Caco-2 (cell line): Measurements from ENCODE around the gene DLG1. TPM values are rescaled to one million over a fixed set of nuclear protein-coding genes. Genes with fewer than 3 reads are reported as not detected.

Source experiments
- BruUV-seq: library from RNA; stranded (reverse); fragments of 400-500 nt; replicated peaks from 2 replicates; lab custom pipeline; 2021; lab: Mats Ljungman, UMichigan
- CTCF ChIA-PET: fragments of 300-600 bp; sonication (Branson Sonifier 250); formaldehyde crosslinking; loops from one replicate; lab custom pipeline; 2022; ENCODE audit warnings: antibody characterized with exemption; lab: Charles Lee
- POLR2A ChIA-PET: fragments of 300-600 bp; sonication (Branson Sonifier 250); formaldehyde crosslinking; loops from one replicate; lab custom pipeline; 2022; ENCODE audit warnings: antibody characterized with exemption; lab: Charles Lee
- DNase-seq, 2 experiments: peaks; one replicate each; pipeline versions ENCODE4 v3.0.0 to v3.0.0-alpha.2; 2020 to 2022
- H3K27me3 ChIP-seq: replicated peaks from 2 replicates; pipeline ENCODE4 v1.6.0; 2011; ENCODE audit warnings: low read length; ENCODE audit not compliant: control insufficient read depth, insufficient read depth
- H3K36me3 ChIP-seq: 2 replicates; pipeline ENCODE4 v1.5.1; 2011; ENCODE audit warnings: low read length; ENCODE audit not compliant: control insufficient read depth, insufficient read depth
- H3K4me1 ChIP-seq: fragments of 250-450 bp; sonication (Bioruptor Pico); 2 replicates; pipeline ENCODE4 v1.5.1; 2020; ENCODE audit warnings: mild to moderate bottlenecking
- H3K4me3 ChIP-seq: 2 replicates; pipeline ENCODE4 v1.5.1; 2011; ENCODE audit warnings: low read depth, mild to moderate bottlenecking, control low read depth, low read length
- H3K9me3 ChIP-seq: fragments of 250-450 bp; sonication (Bioruptor Pico); 2 replicates; pipeline ENCODE4 v1.5.1; 2020; ENCODE audit warnings: mild to moderate bottlenecking, moderate library complexity
- H3K27ac Mint-ChIP-seq: one replicate; pipeline ENCODE4 v1.8.0; 2022; ENCODE audit warnings: mixed read lengths; ENCODE audit not compliant: unreplicated experiment
- H3K27me3 Mint-ChIP-seq: one replicate; pipeline ENCODE4 v1.8.0; 2022; ENCODE audit warnings: mixed read lengths; ENCODE audit not compliant: insufficient read depth, unreplicated experiment
- H3K36me3 Mint-ChIP-seq: one replicate; pipeline ENCODE4 v1.8.0; 2022; ENCODE audit warnings: mild to moderate bottlenecking, mixed read lengths; ENCODE audit not compliant: insufficient read depth, unreplicated experiment
- H3K4me1 Mint-ChIP-seq: one replicate; pipeline ENCODE4 v1.8.0; 2022; ENCODE audit warnings: low read depth, mixed read lengths; ENCODE audit not compliant: unreplicated experiment
- H3K4me3 Mint-ChIP-seq: one replicate; pipeline ENCODE4 v1.8.0; 2022; ENCODE audit warnings: mild to moderate bottlenecking, moderate library complexity, mixed read lengths; ENCODE audit not compliant: unreplicated experiment
- H3K9me3 Mint-ChIP-seq: one replicate; pipeline ENCODE4 v1.8.0; 2022; ENCODE audit warnings: mixed read lengths; ENCODE audit not compliant: unreplicated experiment
- intact Hi-C: fragments of 100-400 bp; cut with micrococcal nuclease; formaldehyde crosslinking; loops from one replicate; pipeline ENCODE4 v1.10.0; 2022; ENCODE audit not compliant: unreplicated experiment
- total RNA-seq: library from RNA; stranded (reverse); gene quantifications from 2 replicates; pipeline ENCODE4 v1.2.3, GENCODE V29; 2022
- TF ChIP-seq, protein P1 (sequence below), 2 experiments: fragments of 200-600 bp in 1 of 2; IDR thresholded peaks; 1 replicate in 1 of 2; 2 replicates in 1 of 2; pipeline versions ENCODE4 v1.5.1 to v1.8.0; 2011 to 2022; ENCODE audit warnings: antibody characterized with exemption in 1 of 2, control low read depth in 1 of 2, inconsistent platforms in 1 of 2, low read depth in 1 of 2, low read length in 1 of 2, mild to moderate bottlenecking in 1 of 2, moderate library complexity in 1 of 2; ENCODE audit not compliant: insufficient read depth in 1 of 2, severe bottlenecking in 1 of 2, unreplicated experiment in 1 of 2

DLG1 gene
- total RNA-seq, 1 experiment from 2014 or later = 167 TPM

DNA sequence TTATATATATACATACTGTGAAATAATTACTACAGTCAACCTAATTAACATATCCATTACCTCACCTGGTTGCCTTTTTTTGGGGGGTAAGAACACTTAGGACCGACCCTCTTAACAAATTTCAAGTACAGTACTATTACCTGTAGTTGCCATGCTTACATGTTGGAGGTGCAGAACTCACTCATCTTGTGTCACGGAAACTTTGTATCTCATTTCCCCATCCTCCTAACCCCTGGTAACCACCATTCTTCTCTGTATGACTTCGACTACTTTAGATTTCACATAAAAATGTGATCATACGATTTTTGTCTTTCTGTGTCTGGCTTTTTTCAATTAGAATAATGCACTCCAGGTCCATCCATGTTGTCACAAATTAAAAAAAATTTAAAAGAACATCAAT, 213.3 kb downstream of the DLG1 start:
- H3K9me3 ChIP-seq = no peaks in the 10 kb centered on the region
- no peaks in the 10 kb centered on the region for H3K27me3 ChIP-seq
- ChIA-PET CTCF (no interaction called here), POLR2A (no interaction called here)
- H3K4me1 Mint-ChIP-seq = no peaks in the 10 kb centered on the region
- TF ChIP-seq, protein P1, sequence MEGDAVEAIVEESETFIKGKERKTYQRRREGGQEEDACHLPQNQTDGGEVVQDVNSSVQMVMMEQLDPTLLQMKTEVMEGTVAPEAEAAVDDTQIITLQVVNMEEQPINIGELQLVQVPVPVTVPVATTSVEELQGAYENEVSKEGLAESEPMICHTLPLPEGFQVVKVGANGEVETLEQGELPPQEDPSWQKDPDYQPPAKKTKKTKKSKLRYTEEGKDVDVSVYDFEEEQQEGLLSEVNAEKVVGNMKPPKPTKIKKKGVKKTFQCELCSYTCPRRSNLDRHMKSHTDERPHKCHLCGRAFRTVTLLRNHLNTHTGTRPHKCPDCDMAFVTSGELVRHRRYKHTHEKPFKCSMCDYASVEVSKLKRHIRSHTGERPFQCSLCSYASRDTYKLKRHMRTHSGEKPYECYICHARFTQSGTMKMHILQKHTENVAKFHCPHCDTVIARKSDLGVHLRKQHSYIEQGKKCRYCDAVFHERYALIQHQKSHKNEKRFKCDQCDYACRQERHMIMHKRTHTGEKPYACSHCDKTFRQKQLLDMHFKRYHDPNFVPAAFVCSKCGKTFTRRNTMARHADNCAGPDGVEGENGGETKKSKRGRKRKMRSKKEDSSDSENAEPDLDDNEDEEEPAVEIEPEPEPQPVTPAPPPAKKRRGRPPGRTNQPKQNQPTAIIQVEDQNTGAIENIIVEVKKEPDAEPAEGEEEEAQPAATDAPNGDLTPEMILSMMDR (IDR thresholded peaks at IDR 0.05; ENCODE audit: insufficient read depth in 1 of 2, low read depth in 1 of 2, low read length in 1 of 2, severe bottlenecking in 1 of 2, unreplicated experiment in 1 of 2) = no peak
- no peaks in the 10 kb centered on the region for H3K27me3 Mint-ChIP-seq
- intact Hi-C loops = no loop called here
- H3K4me1 ChIP-seq = no peaks in the 10 kb centered on the region
- no peak for DNase-seq
- H3K36me3 ChIP-seq = no peaks in the 10 kb centered on the region; the same call in 1 of the 2 replicates
- no peak overlapping the region for H3K27ac Mint-ChIP-seq
- BruUV-seq = no TSS peak
- H3K4me3 ChIP-seq = no peak overlapping the region
- H3K36me3 Mint-ChIP-seq = peaks cover 62% of the 10 kb centered on the region
- no peak overlapping the region for H3K4me3 Mint-ChIP-seq
- H3K9me3 Mint-ChIP-seq = no peaks in the 10 kb centered on the region

DNA sequence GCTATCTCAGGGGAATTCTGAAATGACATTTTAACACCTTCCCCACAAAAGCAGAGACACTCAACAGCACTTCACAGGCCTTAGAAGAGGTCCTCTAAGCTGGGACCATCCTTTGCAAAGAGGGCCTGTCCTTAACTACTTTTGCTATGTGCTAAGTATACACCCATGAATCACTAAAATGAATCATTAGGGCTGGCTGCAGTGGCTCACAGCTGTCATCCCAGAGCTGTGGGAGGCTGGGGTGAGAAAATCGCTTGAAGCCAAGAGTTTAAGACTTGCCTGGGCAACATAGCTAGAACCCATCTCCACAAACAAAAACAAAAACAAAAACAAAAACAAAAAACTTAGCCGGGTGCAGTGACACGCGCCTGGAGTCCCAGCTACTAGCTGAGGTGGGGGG, 214.9 kb downstream of the DLG1 start:
- H3K4me1 Mint-ChIP-seq = no peaks in the 10 kb centered on the region
- H3K4me1 ChIP-seq = no peaks in the 10 kb centered on the region
- no peaks in the 10 kb centered on the region; the same call in 1 of the 2 replicates for H3K36me3 ChIP-seq
- TF ChIP-seq, protein P1 (IDR thresholded peaks at IDR 0.05; ENCODE audit: insufficient read depth in 1 of 2, low read depth in 1 of 2, low read length in 1 of 2, severe bottlenecking in 1 of 2, unreplicated experiment in 1 of 2) = no peak
- BruUV-seq = no TSS peak
- no peaks in the 10 kb centered on the region for H3K27me3 ChIP-seq
- no peaks in the 10 kb centered on the region for H3K9me3 ChIP-seq
- ChIA-PET POLR2A (no interaction called here), CTCF (no interaction called here)
- intact Hi-C loops = no loop called here
- H3K27ac Mint-ChIP-seq = no peak overlapping the region
- H3K36me3 Mint-ChIP-seq = peaks cover 62% of the 10 kb centered on the region
- no peak for DNase-seq
- no peak overlapping the region for H3K4me3 ChIP-seq
- no peaks in the 10 kb centered on the region for H3K9me3 Mint-ChIP-seq
- no peaks in the 10 kb centered on the region for H3K27me3 Mint-ChIP-seq
- no peak overlapping the region for H3K4me3 Mint-ChIP-seq

DNA sequence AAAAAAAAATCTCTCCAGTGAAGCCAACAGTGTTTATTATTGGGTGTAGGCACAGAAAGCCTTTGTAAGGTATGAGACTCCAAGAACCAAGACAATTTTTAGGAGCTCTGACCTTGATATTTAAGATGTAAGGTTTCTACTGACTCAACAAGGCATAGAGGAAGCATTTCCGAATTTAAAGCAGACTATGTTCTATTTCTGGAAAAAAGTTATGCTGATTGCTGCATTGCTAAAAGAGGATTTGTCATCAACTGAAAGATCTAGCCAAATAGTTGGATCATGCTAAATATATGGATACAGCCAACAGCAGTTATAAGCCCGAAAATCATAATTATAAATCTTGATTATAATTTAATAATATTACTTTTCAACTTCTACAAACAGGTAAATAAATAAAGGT, 215.5 kb downstream of the DLG1 start:
- ChIA-PET CTCF (no interaction called here), POLR2A (no interaction called here)
- Mint-ChIP-seq H3K4me3 (no peak overlapping the region), H3K27ac (no peak overlapping the region), H3K36me3 (peaks cover 62% of the 10 kb centered on the region), H3K4me1 (no peaks in the 10 kb centered on the region), H3K27me3 (no peaks in the 10 kb centered on the region), H3K9me3 (no peaks in the 10 kb centered on the region)
- no peak for DNase-seq
- intact Hi-C loops = no loop called here
- TF ChIP-seq, protein P1 (IDR thresholded peaks at IDR 0.05; ENCODE audit: insufficient read depth in 1 of 2, low read depth in 1 of 2, low read length in 1 of 2, severe bottlenecking in 1 of 2, unreplicated experiment in 1 of 2) = no peak
- no peaks in the 10 kb centered on the region for H3K36me3 ChIP-seq
- no peaks in the 10 kb centered on the region for H3K9me3 ChIP-seq
- H3K4me1 ChIP-seq = no peaks in the 10 kb centered on the region
- no peaks in the 10 kb centered on the region for H3K27me3 ChIP-seq
- BruUV-seq = no TSS peak
- no peak overlapping the region for H3K4me3 ChIP-seq
